Aorta (tissue), 5 donors: Measurements from ENCODE around the gene TCF3. TPM values are rescaled to one million over a fixed set of nuclear protein-coding genes. Genes with fewer than 3 reads are reported as not detected.
A peak's percentile ranks its signal among the peaks of the same experiment; 100 is the strongest.
"Not testable (repeated sequence)": the region's sequence is repeated elsewhere in the genome, so short reads cannot be mapped to it uniquely, and the experiment has no call there.

Experiments used
- ATAC-seq: fragments of 200-7000 bp; cut with Tn5 transposase; one replicate; pipeline ENCODE4 v1.9.1; 2022; ENCODE audit warnings: moderate library complexity; ENCODE audit not compliant: low FRiP score
- DNase-seq, 2 donors: peaks; one replicate each; pipeline ENCODE4 v3.0.0-alpha.2; 2020
- H3K27ac ChIP-seq, 2 donors: one replicate each; pipeline ENCODE4 v1.5.1; 2013; ENCODE audit warnings: low read length in 2 of 2, mild to moderate bottlenecking in 2 of 2, moderate library complexity in 2 of 2, control low read depth in 1 of 2, inconsistent platforms in 1 of 2, low read depth in 1 of 2
- H3K27me3 ChIP-seq, 2 donors: one replicate each; pipeline ENCODE4 v1.6.1; 2013; ENCODE audit warnings: control low read depth in 1 of 2, low read length in 1 of 2, mild to moderate bottlenecking in 1 of 2, moderate library complexity in 1 of 2; ENCODE audit not compliant: insufficient read depth in 2 of 2, control insufficient read depth in 1 of 2
- H3K36me3 ChIP-seq, 2 donors: one replicate each; pipeline ENCODE4 v1.6.1; 2013; ENCODE audit warnings: control low read depth in 1 of 2, low read length in 1 of 2, mild to moderate bottlenecking in 1 of 2; ENCODE audit not compliant: insufficient read depth in 2 of 2, control insufficient read depth in 1 of 2
- H3K4me1 ChIP-seq, 2 donors: one replicate each; pipeline ENCODE4 v1.6.1; 2013; ENCODE audit warnings: low read length in 2 of 2, control low read depth in 1 of 2, mild to moderate bottlenecking in 1 of 2, moderate library complexity in 1 of 2; ENCODE audit not compliant: insufficient read depth in 2 of 2, control insufficient read depth in 1 of 2
- H3K4me3 ChIP-seq, 2 donors: one replicate each; pipeline ENCODE4 v1.5.1; 2013; ENCODE audit warnings: low read length in 2 of 2, control low read depth in 1 of 2, mild to moderate bottlenecking in 1 of 2
- H3K9me3 ChIP-seq: one replicate; pipeline ENCODE4 v1.6.1; 2013; ENCODE audit warnings: mild to moderate bottlenecking, low read length; ENCODE audit not compliant: control insufficient read depth
- WGBS, 2 donors: extraction: QIAGEN DNeasy Blood & Tissue Kit; methylation state at CpG; one replicate each; pipeline ENCODE4 v1.1.7; 2013; 5-methylcytosine and 5-hydroxymethylcytosine counted together
- intact Hi-C, 2 donors: fragments of 100-400 bp; cut with DNase I; formaldehyde crosslinking; loops; one replicate each; pipeline versions ENCODE4 v1.14.2 to v1.15.0; 2022
- polyA plus RNA-seq, 2 donors: library from polyadenylated mRNA; stranded (reverse); fragments of 200-250 nt; gene quantifications; one replicate each; pipeline ENCODE4 v1.2.3, GENCODE V29; 2013
- total RNA-seq, 2 donors: library from RNA; stranded (reverse); fragmentation: NEBNext Ultra II Directional; extraction: Animal tissue kit (Norgen Biotek cat#: 25700); gene quantifications; one replicate each; pipeline ENCODE4 v1.2.1, GENCODE V29; 2021
- donor health status: healthy with polysubstance abuse.
- donor health status: Bipolar disorder and iron deficiency.
- donor health status: DM: no; HTN: no; CAD: no.
- donor health status: DM: no; HTN: no; CAD: no.
- donor health status: DM: yes; HTN: yes; CAD: no.

TCF3 gene
- total and polyA plus RNA-seq, 4 donors = 23.7 to 50.4 (median 34.1) TPM

- H3K4me1 ChIP-seq = no peaks in the 10 kb centered on the region
- no peak for ATAC-seq
- intact Hi-C loops = no loop called here
- WGBS, 2 donors = 11 to 15% methylated on average over 24 to 29 of the region's 29 CpGs
- H3K9me3 ChIP-seq = peaks cover 1% of the 10 kb centered on the region
- H3K4me3 ChIP-seq = no peak overlapping the region
- no peaks in the 10 kb centered on the region for H3K36me3 ChIP-seq
- peak in 1 of 2 donors; percentile 82 for DNase-seq
- H3K27me3 ChIP-seq = peaks cover 0 to 1% of the 10 kb centered on the region in 2 donors
- no peak overlapping the region for H3K27ac ChIP-seq
These were observed 38.4 kb upstream of the TCF3 start for GRCh38 chr19:1690699-1691307.

GRCh38 chr19:1685785-1686184 lies 33.4 kb upstream of the TCF3 start:
- H3K4me1 ChIP-seq, H3K9me3 ChIP-seq, ATAC-seq, DNase-seq, H3K4me3 ChIP-seq, H3K27ac ChIP-seq, H3K27me3 ChIP-seq, intact Hi-C loops, H3K36me3 ChIP-seq: not testable (repeated sequence)
- WGBS, 2 donors = 86% methylated on average over 5 of the region's 5 CpGs

- H3K27ac ChIP-seq = no peak overlapping the region
- 68 to 73% methylated on average over 19 of the region's 19 CpGs for WGBS, 2 donors
- no peak overlapping the region for H3K4me3 ChIP-seq
- no peaks in the 10 kb centered on the region for H3K4me1 ChIP-seq
- ATAC-seq = no peak
- H3K36me3 ChIP-seq = no peaks in the 10 kb centered on the region
- no peak for DNase-seq
- no peaks in the 10 kb centered on the region for H3K9me3 ChIP-seq
- intact Hi-C loops = no loop called here
- peaks cover 0 to 1% of the 10 kb centered on the region in 2 donors for H3K27me3 ChIP-seq
These were observed 32.6 kb upstream of the TCF3 start for GRCh38 chr19:1685046-1685445.

GRCh38 chr19:1684573-1684912 lies 32.1 kb upstream of the TCF3 start:
- H3K36me3 ChIP-seq = no peaks in the 10 kb centered on the region
- no peaks in the 10 kb centered on the region for H3K4me1 ChIP-seq
- no peak overlapping the region for H3K27ac ChIP-seq
- peaks cover 0 to 1% of the 10 kb centered on the region in 2 donors for H3K27me3 ChIP-seq
- no peaks in the 10 kb centered on the region for H3K9me3 ChIP-seq
- no peak for DNase-seq
- intact Hi-C loops = no loop called here
- whole genome bisulfite sequencing, 2 donors = 80 to 82% methylated on average over 10 of the region's 10 CpGs
- no peak for ATAC-seq
- H3K4me3 ChIP-seq = no peak overlapping the region

- DNase-seq = no peak
- H3K36me3 ChIP-seq = no peaks in the 10 kb centered on the region
- no peak for ATAC-seq
- no peak overlapping the region for H3K27ac ChIP-seq
- intact Hi-C loops = no loop called here
- no peaks in the 10 kb centered on the region for H3K9me3 ChIP-seq
- H3K4me3 ChIP-seq = no peak overlapping the region
- WGBS, 2 donors = 68 to 73% methylated on average over 19 of the region's 19 CpGs
- peaks cover 0 to 1% of the 10 kb centered on the region in 2 donors for H3K27me3 ChIP-seq
- no peaks in the 10 kb centered on the region for H3K4me1 ChIP-seq
These were observed 31.6 kb upstream of the TCF3 start for GRCh38 chr19:1683869-1684572.

- peak in 1 of 2 donors; percentile 20 for DNase-seq
These were observed 28.6 kb upstream of the TCF3 start for GRCh38 chr19:1680976-1681375.

GRCh38 chr19:1678073-1678472 lies 25.7 kb upstream of the TCF3 start:
- intact Hi-C loops = no loop called here
- DNase-seq = no peak
- Histone ChIP-seq H3K27me3 (peaks cover 0 to 1% of the 10 kb centered on the region in 2 donors), H3K4me3 (no peak overlapping the region), H3K36me3 (no peaks in the 10 kb centered on the region), H3K27ac (no peak overlapping the region), H3K9me3 (no peaks in the 10 kb centered on the region), H3K4me1 (no peaks in the 10 kb centered on the region)
- WGBS, 2 donors = 80 to 84% methylated on average over 2 of the region's 2 CpGs
- no peak for ATAC-seq

More at GRCh38 chr19:1680976-1681375, 28.6 kb upstream of the TCF3 start:
- H3K4me3 ChIP-seq = no peak overlapping the region
- intact Hi-C loops = no loop called here
- 79 to 82% methylated on average over 12 of the region's 12 CpGs for WGBS, 2 donors
- H3K27me3 ChIP-seq = peaks cover 0 to 1% of the 10 kb centered on the region in 2 donors
- ATAC-seq = no peak
- no peaks in the 10 kb centered on the region for H3K4me1 ChIP-seq
- H3K36me3 ChIP-seq = no peaks in the 10 kb centered on the region
- no peaks in the 10 kb centered on the region for H3K9me3 ChIP-seq
- no peak overlapping the region for H3K27ac ChIP-seq

- Histone ChIP-seq H3K27me3 (no peaks in the 10 kb centered on the region), H3K27ac (no peak overlapping the region), H3K9me3 (no peaks in the 10 kb centered on the region), H3K4me1 (no peaks in the 10 kb centered on the region), H3K4me3 (no peak overlapping the region), H3K36me3 (no peaks in the 10 kb centered on the region)
- DNase-seq (no peak), ATAC-seq (no peak)
- intact Hi-C loops = no loop called here
- 49 to 53% methylated on average over 27 of the region's 27 CpGs for WGBS, 2 donors
These were observed 24.2 kb upstream of the TCF3 start for GRCh38 chr19:1676351-1677266.
